ENCODE data around the gene PIGM. TPM values are rescaled to one million over a fixed set of nuclear protein-coding genes. Genes with fewer than 3 reads are reported as not detected.

Gene PIGM
- total RNA-seq, 1 experiment from 2014 or later = 4.4 TPM

DNA sequence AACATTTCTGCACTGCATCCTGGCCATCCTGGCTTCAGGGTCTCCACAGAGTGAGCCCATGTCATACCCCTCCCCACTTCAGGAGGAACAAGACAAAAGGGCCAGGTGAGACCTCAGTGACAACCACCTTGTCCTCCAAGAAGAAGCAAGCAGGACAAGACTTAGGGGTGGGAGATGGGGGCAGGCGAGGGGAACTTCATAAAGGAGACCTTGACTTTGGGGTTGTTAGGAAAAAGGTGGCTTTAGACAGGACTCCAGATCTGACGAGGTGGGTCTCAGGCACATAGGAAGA lies 53.7 kb downstream of the PIGM start:
- H3K4me1 Mint-ChIP-seq = no peaks in the 10 kb centered on the region
- no peak for ATAC-seq
- no peaks in the 10 kb centered on the region for H3K36me3 Mint-ChIP-seq
- CTCF ChIA-PET = no interaction called here
- no peak for DNase-seq (ENCODE audit: low spot score)
- no peak overlapping the region for H3K4me3 Mint-ChIP-seq
- no peaks in the 10 kb centered on the region for H3K9me3 Mint-ChIP-seq
- POLR2A ChIA-PET = no interaction called here
- no peak overlapping the region for H3K27ac Mint-ChIP-seq
- peaks cover 9% of the 10 kb centered on the region; the same call in 1 of the 2 replicates for H3K27me3 Mint-ChIP-seq (ENCODE audit: low read depth)
- TF ChIP-seq ZNF219 (CRISPR knock-in tag; IDR thresholded peaks at IDR 0.05; ENCODE audit: borderline replicate concordance) (no peak), ZNF263 (CRISPR knock-in tag; IDR thresholded peaks at IDR 0.05; ENCODE audit: low read depth) (no peak), JAZF1 (CRISPR knock-in tag; IDR thresholded peaks at IDR 0.05) (no peak), PRRX2 (CRISPR knock-in tag; IDR thresholded peaks at IDR 0.05) (no peak), CREM (CRISPR knock-in tag; IDR thresholded peaks at IDR 0.05) (no peak), FOXK1 (CRISPR knock-in tag; IDR thresholded peaks at IDR 0.05) (no peak), CBFB (CRISPR knock-in tag; IDR thresholded peaks at IDR 0.05; ENCODE audit: low read depth) (no peak)
- TF ChIP-seq, protein P1, sequence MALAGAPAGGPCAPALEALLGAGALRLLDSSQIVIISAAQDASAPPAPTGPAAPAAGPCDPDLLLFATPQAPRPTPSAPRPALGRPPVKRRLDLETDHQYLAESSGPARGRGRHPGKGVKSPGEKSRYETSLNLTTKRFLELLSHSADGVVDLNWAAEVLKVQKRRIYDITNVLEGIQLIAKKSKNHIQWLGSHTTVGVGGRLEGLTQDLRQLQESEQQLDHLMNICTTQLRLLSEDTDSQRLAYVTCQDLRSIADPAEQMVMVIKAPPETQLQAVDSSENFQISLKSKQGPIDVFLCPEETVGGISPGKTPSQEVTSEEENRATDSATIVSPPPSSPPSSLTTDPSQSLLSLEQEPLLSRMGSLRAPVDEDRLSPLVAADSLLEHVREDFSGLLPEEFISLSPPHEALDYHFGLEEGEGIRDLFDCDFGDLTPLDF (CRISPR knock-in tag; IDR thresholded peaks at IDR 0.05) = no peak
- TF ChIP-seq, protein P2, sequence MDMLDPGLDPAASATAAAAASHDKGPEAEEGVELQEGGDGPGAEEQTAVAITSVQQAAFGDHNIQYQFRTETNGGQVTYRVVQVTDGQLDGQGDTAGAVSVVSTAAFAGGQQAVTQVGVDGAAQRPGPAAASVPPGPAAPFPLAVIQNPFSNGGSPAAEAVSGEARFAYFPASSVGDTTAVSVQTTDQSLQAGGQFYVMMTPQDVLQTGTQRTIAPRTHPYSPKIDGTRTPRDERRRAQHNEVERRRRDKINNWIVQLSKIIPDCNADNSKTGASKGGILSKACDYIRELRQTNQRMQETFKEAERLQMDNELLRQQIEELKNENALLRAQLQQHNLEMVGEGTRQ (CRISPR knock-in tag; IDR thresholded peaks at IDR 0.05) = no peak

- TF ChIP-seq, protein P3, sequence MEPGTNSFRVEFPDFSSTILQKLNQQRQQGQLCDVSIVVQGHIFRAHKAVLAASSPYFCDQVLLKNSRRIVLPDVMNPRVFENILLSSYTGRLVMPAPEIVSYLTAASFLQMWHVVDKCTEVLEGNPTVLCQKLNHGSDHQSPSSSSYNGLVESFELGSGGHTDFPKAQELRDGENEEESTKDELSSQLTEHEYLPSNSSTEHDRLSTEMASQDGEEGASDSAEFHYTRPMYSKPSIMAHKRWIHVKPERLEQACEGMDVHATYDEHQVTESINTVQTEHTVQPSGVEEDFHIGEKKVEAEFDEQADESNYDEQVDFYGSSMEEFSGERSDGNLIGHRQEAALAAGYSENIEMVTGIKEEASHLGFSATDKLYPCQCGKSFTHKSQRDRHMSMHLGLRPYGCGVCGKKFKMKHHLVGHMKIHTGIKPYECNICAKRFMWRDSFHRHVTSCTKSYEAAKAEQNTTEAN (CRISPR knock-in tag; IDR thresholded peaks at IDR 0.05) = no peak
- no peak for TF ChIP-seq ZNF121 (CRISPR knock-in tag; IDR thresholded peaks at IDR 0.05)
- no peak for TF ChIP-seq FOXJ3 (CRISPR knock-in tag; IDR thresholded peaks at IDR 0.05; ENCODE audit: borderline replicate concordance)
- no peak for TF ChIP-seq NR2C2 (CRISPR knock-in tag; IDR thresholded peaks at IDR 0.05)
- no peak for TF ChIP-seq ZSCAN18 (CRISPR knock-in tag; IDR thresholded peaks at IDR 0.05)
- TF ChIP-seq FOXK1 (CRISPR knock-in tag; IDR thresholded peaks at IDR 0.05) = no peak
- TF ChIP-seq ZMAT4 (CRISPR knock-in tag; IDR thresholded peaks at IDR 0.05) = no peak
- H3K27ac Mint-ChIP-seq = no peak overlapping the region
- DNase-seq (ENCODE audit: low spot score) = no peak
- H3K9me3 Mint-ChIP-seq = no peaks in the 10 kb centered on the region
- H3K4me3 Mint-ChIP-seq = no peak overlapping the region
- no peaks in the 10 kb centered on the region for H3K36me3 Mint-ChIP-seq
- ChIA-PET CTCF (no interaction called here), POLR2A (no interaction called here)
- H3K27me3 Mint-ChIP-seq (ENCODE audit: low read depth) = peaks cover 9% of the 10 kb centered on the region; the same call in 1 of the 2 replicates
- H3K4me1 Mint-ChIP-seq = no peaks in the 10 kb centered on the region
- no peak for ATAC-seq
These were observed 54.3 kb downstream of the PIGM start for GRCh38 chr1:159977364-159978106.

Other genes starting within 250 kb of the PIGM start
- gene FCRL6, start 229.6 kb downstream of the PIGM start, total RNA-seq (2021) = not detected in 3 replicates
- gene SLAMF8, start 205.1 kb downstream of the PIGM start, total RNA-seq (2021) = 0.07 TPM in 1 of 3 replicates, not detected in the others
- gene VSIG8, start 169.3 kb downstream of the PIGM start, total RNA-seq (2021) = not detected in 3 replicates
- 0.27 to 0.48 TPM (median 0.48 TPM) in 3 replicates for gene CFAP45, start 131.8 kb downstream of the PIGM start, total RNA-seq (2021)
- gene TAGLN2, start 106.5 kb downstream of the PIGM start, total RNA-seq (2021) = 66.9 to 75.3 TPM (median 73.3 TPM) in 3 replicates
- gene IGSF9, start 86.4 kb downstream of the PIGM start, total RNA-seq (2021) = 16.4 to 19.4 TPM (median 18.8 TPM) in 3 replicates
- gene SLAMF9, start 77.8 kb downstream of the PIGM start, total RNA-seq (2021) = not detected in 3 replicates
- 1.4 to 1.6 TPM (median 1.4 TPM) in 3 replicates for gene KCNJ10, start 38.2 kb upstream of the PIGM start, total RNA-seq (2021)
- 0.09 to 0.14 TPM in 2 of 3 replicates, not detected in the other for gene KCNJ9, start 49.5 kb upstream of the PIGM start, total RNA-seq (2021)
- 86.7 to 101 TPM (median 95.1 TPM) in 3 replicates for gene IGSF8, start 66.6 kb upstream of the PIGM start, total RNA-seq (2021)
- gene ATP1A2, start 83.8 kb upstream of the PIGM start, total RNA-seq (2021) = 22.8 to 25.6 TPM (median 23.2 TPM) in 3 replicates
- gene ATP1A4, start 119.6 kb upstream of the PIGM start, total RNA-seq (2021) = 0.37 to 0.78 TPM (median 0.55 TPM) in 3 replicates
- 0.46 to 0.50 TPM (median 0.48 TPM) in 3 replicates for gene CASQ1, start 158.6 kb upstream of the PIGM start, total RNA-seq (2021)
- 43.6 to 56.3 TPM (median 46.9 TPM) in 3 replicates for gene PEA15, start 173.4 kb upstream of the PIGM start, total RNA-seq (2021)
- 121 to 143 TPM (median 128 TPM) in 3 replicates for gene DCAF8, start 230.6 kb upstream of the PIGM start, total RNA-seq (2021)